A673 (cell line): Measurements from ENCODE around the gene FAM180B. TPM values are rescaled to one million over a fixed set of nuclear protein-coding genes. Genes with fewer than 3 reads are reported as not detected.

Experiments
- BruUV-seq: library from RNA; stranded (reverse); fragments of 400-500 nt; replicated peaks from 2 replicates; lab custom pipeline; 2021; lab: Mats Ljungman, UMichigan
- CTCF ChIA-PET: fragments of 300-600 bp; sonication (Branson Sonifier 250); formaldehyde crosslinking; loops from one replicate; lab custom pipeline; 2022; ENCODE audit warnings: antibody characterized with exemption; lab: Charles Lee
- POLR2A ChIA-PET: fragments of 300-600 bp; sonication (Branson Sonifier 250); formaldehyde crosslinking; loops from one replicate; lab custom pipeline; 2022; ENCODE audit warnings: antibody characterized with exemption; ENCODE audit not compliant: low non-redundant PET; lab: Charles Lee
- DNase-seq: peaks from one replicate; pipeline ENCODE4 v3.0.0-alpha.2; 2015; ENCODE audit warnings: low spot score
- H3K27ac ChIP-seq: fragments of 200-600 bp; sonication (generic); 2 replicates; pipeline ENCODE4 v1.5.1; 2016; ENCODE audit warnings: mixed run types, low read depth, mild to moderate bottlenecking, mixed read lengths, antibody characterized with exemption, low read length; ENCODE audit not compliant: poor library complexity, severe bottlenecking
- H3K27me3 ChIP-seq: fragments of 200-600 bp; sonication (generic); replicated peaks from 2 replicates; pipeline ENCODE4 v1.6.1; 2017; ENCODE audit warnings: mixed run types, low read depth, mild to moderate bottlenecking, mixed read lengths, antibody characterized with exemption, low read length; ENCODE audit not compliant: insufficient read depth, poor library complexity
- H3K36me3 ChIP-seq: fragments of 200-600 bp; sonication (generic); 2 replicates; pipeline ENCODE4 v1.6.1; 2016; ENCODE audit warnings: mixed run types, mild to moderate bottlenecking, mixed read lengths, antibody characterized with exemption, low read length; ENCODE audit not compliant: insufficient read depth, poor library complexity, severe bottlenecking
- H3K4me1 ChIP-seq: fragments of 200-600 bp; sonication (generic); 2 replicates; pipeline ENCODE4 v1.6.1; 2017; ENCODE audit warnings: mixed run types, mild to moderate bottlenecking, mixed read lengths, antibody characterized with exemption, low read length; ENCODE audit not compliant: insufficient read depth, poor library complexity, severe bottlenecking
- H3K4me3 ChIP-seq: fragments of 200-600 bp; sonication (generic); 2 replicates; pipeline ENCODE4 v1.5.1; 2016; ENCODE audit warnings: low read depth, mixed run types, mild to moderate bottlenecking, mixed read lengths, low read length; ENCODE audit not compliant: poor library complexity, severe bottlenecking
- H3K9me3 ChIP-seq: fragments of 200-600 bp; sonication (generic); 2 replicates; pipeline ENCODE4 v1.6.1; 2016; ENCODE audit warnings: mixed run types, low read depth, mild to moderate bottlenecking, mixed read lengths, antibody characterized with exemption, low read length; ENCODE audit not compliant: poor library complexity, severe bottlenecking
- EZH2 ChIP-seq: fragments of 200-600 bp; sonication (generic); IDR thresholded peaks from 2 replicates; pipeline ENCODE4 v1.6.1; 2017; ENCODE audit warnings: borderline replicate concordance, low read depth, mild to moderate bottlenecking, mixed read lengths, antibody characterized with exemption, low read length; ENCODE audit not compliant: poor library complexity, severe bottlenecking
- intact Hi-C: fragments of 100-400 bp; cut with micrococcal nuclease; formaldehyde crosslinking; loops from one replicate; pipeline ENCODE4 v1.10.0; 2022; ENCODE audit not compliant: unreplicated experiment
- total RNA-seq: library from RNA; stranded (reverse); gene quantifications from 2 replicates; pipeline ENCODE4 v1.2.3, GENCODE V29; 2021
- TF ChIP-seq, protein P1 (sequence below): fragments of 300-800, 200-600 bp; sonication (generic); conservative IDR thresholded peaks from 2 replicates; pipeline ENCODE4 v1.5.1; 2017; ENCODE audit warnings: low read depth, mild to moderate bottlenecking, antibody characterized with exemption, low read length, moderate library complexity, mixed read lengths

FAM180B gene
- total RNA-seq, 1 experiment from 2014 or later: 0.62 TPM

GRCh38 chr11:47573321-47573720 lies 13.2 kb upstream of the FAM180B start:
- H3K36me3 ChIP-seq: peaks cover 63% of the 10 kb centered on the region
- ChIA-PET POLR2A (interaction anchor here (1.1 kb wide), 1 partner anchor 17 kb away, joined by 3 read pairs; no protein-coding TSS in a partner anchor), CTCF (interaction anchor here (0.7 to 0.9 kb wide), 2 partner anchors 31 to 119 kb away, joined by 4 read pairs; no protein-coding TSS in a partner anchor)
- no peak overlapping the region for H3K4me3 ChIP-seq
- no peaks in the 10 kb centered on the region for H3K27me3 ChIP-seq
- DNase-seq: no peak
- H3K4me1 ChIP-seq: peaks cover 13% of the 10 kb centered on the region
- H3K27ac ChIP-seq: no peak overlapping the region
- H3K9me3 ChIP-seq: no peaks in the 10 kb centered on the region
- no TSS peak for BruUV-seq
- TF ChIP-seq, protein P1, sequence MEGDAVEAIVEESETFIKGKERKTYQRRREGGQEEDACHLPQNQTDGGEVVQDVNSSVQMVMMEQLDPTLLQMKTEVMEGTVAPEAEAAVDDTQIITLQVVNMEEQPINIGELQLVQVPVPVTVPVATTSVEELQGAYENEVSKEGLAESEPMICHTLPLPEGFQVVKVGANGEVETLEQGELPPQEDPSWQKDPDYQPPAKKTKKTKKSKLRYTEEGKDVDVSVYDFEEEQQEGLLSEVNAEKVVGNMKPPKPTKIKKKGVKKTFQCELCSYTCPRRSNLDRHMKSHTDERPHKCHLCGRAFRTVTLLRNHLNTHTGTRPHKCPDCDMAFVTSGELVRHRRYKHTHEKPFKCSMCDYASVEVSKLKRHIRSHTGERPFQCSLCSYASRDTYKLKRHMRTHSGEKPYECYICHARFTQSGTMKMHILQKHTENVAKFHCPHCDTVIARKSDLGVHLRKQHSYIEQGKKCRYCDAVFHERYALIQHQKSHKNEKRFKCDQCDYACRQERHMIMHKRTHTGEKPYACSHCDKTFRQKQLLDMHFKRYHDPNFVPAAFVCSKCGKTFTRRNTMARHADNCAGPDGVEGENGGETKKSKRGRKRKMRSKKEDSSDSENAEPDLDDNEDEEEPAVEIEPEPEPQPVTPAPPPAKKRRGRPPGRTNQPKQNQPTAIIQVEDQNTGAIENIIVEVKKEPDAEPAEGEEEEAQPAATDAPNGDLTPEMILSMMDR: no peak
- TF ChIP-seq EZH2: no peak
- intact Hi-C loops: no loop called here

GRCh38 chr11:47577460-47578041 lies 8.9 kb upstream of the FAM180B start:
- intact Hi-C loops: no loop called here
- ChIA-PET POLR2A (interaction anchor here (0.6 to 0.7 kb wide), 2 partner anchors 71 to 101 kb away, joined by 3 to 6 read pairs; no protein-coding TSS in a partner anchor), CTCF (no interaction called here)
- BruUV-seq: no TSS peak
- H3K4me1 ChIP-seq: peaks cover 25% of the 10 kb centered on the region
- no peak for DNase-seq
- no peaks in the 10 kb centered on the region for H3K27me3 ChIP-seq
- H3K9me3 ChIP-seq: no peaks in the 10 kb centered on the region
- peak overlapping the region; percentile 69 for H3K4me3 ChIP-seq
- H3K27ac ChIP-seq: no peak overlapping the region
- TF ChIP-seq EZH2: no peak
- TF ChIP-seq, protein P1: no peak
- H3K36me3 ChIP-seq: peaks cover 70% of the 10 kb centered on the region

- ChIA-PET CTCF (no interaction called here), POLR2A (interaction anchor here (0.6 kb wide), 1 partner anchor 59 kb away, joined by 4 read pairs; no protein-coding TSS in a partner anchor)
- DNase-seq: peak; percentile 98
- Histone ChIP-seq H3K4me3 (peak within 1 kb of the TSS; percentile 69), H3K4me1 (peaks cover 25% of the 10 kb centered on the region), H3K9me3 (no peaks in the 10 kb centered on the region), H3K27ac (peak within 1 kb of the TSS; percentile 89), H3K36me3 (peaks cover 70% of the 10 kb centered on the region), H3K27me3 (no peaks in the 10 kb centered on the region)
- intact Hi-C loops: no loop called here
- no peak for TF ChIP-seq EZH2
- TF ChIP-seq, protein P1: no peak
- BruUV-seq: TSS peak; percentile 74
Measured at GRCh38 chr11:47578524-47579494, 7.7 kb upstream of the FAM180B start, which contains the start of the genes KBTBD4 and NDUFS3. Gene KBTBD4, minus strand, starts transcription at chr11:47578970. Its CDS starts 19 bp downstream, at chr11:47578951. Gene NDUFS3, plus strand, starts transcription at chr11:47579074. Its CDS starts 18 bp downstream, at chr11:47579092.
